NCI-H1092 (cell line): ENCODE results near the gene SLC2A6.

ENCODE experiments used
- DNase-seq: peaks from one replicate; lab custom pipeline; 2025; lab: John Stamatoyannopoulos, UW

Gene SLC2A6

DNA sequence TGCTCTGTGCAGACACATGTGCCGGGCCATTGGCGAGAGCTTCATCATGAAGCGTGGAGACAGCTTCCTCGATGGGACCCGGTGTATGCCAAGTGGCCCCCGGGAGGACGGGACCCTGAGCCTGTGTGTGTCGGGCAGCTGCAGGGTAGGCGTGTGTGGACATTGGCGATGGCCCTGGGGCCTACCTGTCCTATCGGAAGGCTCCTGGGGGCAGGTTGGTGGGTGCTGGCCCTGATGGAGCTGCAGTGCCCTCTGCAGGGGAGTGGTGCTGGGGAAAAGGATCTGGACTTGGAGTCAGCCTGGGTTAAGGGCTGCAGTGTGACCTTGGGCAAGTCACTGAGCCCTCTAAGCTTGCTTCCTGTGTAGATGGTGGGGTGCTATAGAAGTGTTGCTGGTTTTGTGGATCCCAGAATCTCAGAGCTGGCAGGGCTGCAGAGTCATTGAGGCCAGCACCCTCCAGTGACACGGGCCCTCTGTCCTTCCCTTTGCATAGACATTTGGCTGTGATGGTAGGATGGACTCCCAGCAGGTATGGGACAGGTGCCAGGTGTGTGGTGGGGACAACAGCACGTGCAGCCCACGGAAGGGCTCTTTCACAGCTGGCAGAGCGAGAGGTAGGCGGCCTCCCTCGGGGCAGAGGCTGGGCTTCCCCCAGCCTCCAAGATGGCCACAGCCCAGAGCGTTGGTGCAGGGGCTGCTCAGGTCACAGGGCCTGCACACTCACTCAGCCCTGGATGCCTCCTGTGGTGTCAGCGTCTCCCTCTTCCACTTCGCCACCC, 41.0 kb downstream of the SLC2A6 start:
- no peak for DNase-seq

DNA sequence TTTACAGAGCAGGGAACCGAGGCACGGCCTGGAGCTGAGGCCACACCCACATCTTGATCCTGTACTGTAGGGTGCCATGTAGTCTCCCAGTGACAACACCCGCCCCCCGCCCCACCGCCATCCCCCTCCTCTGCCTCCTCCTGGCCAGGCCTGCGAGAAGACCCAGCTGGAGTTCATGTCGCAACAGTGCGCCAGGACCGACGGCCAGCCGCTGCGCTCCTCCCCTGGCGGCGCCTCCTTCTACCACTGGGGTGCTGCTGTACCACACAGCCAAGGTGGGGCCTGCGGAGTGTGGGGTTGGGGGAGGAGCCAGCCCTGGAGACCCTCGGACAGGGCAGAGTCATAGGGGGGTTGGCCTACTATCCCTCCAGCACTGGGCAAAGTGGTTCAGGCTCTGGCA, 42.2 kb downstream of the SLC2A6 start:
- DNase-seq, result no peak

DNA sequence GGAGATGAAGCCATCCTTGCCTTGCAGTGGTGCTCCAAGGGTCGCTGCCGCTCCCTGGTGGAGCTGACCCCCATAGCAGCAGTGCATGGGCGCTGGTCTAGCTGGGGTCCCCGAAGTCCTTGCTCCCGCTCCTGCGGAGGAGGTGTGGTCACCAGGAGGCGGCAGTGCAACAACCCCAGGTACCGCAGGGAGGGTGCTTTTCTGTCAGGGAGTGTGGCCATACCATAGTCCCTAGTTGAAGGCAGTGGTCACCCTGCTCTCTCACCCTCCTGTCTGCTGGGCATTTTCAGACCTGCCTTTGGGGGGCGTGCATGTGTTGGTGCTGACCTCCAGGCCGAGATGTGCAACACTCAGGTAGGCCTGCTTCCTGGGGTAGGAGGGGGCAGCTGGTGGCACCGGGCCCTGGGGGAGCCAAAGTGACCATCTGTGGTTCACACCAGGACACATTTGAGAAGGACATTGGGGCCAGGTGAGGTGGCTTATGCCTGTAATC, 45.5 kb downstream of the SLC2A6 start:
- no peak for DNase-seq

DNA sequence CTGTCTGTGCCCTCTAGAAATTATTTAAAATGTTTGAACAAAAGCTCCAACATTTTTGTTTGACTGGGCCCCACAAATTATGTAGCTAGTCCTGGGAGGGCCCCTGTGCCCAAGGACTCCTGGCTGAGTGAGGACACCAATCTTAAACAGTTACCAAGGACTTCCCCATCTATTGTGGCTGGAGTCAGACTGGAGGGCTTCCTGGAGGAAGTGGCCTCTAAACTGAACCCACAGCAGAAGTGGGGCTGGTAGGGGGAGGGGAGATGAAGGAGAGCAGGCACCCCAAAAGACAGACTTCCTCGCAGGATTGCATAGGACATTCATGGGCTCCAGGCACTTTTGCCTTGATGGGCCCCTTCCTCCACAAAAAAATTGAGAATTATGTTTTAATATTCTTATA, 48.7 kb downstream of the SLC2A6 start:
- no peak for DNase-seq

DNA sequence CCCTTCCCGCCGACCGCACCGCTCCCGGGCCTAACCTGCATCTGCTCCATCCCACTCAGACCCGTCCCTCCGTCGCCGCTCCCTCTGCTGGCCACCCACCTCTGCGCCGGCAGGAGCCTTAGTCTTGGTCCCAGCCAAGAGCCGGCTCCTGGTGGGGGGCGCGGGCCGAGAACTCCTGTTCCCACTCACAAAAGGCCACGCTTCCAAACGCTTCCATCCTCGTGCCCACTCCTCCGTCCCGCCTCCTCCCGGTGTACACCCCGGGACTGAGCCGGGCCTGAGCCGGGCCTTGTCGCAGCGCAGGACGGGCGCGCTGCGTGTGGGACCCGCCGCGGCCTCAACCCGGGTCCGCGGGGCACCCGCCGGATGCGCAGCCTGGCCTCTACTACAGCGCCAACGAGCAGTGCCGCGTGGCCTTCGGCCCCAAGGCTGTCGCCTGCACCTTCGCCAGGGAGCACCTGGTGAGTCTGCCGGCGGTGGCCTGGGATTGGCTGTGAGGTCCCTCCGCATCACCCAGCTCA, 49.2 kb downstream of the SLC2A6 start:
- DNase-seq, result no peak

DNA sequence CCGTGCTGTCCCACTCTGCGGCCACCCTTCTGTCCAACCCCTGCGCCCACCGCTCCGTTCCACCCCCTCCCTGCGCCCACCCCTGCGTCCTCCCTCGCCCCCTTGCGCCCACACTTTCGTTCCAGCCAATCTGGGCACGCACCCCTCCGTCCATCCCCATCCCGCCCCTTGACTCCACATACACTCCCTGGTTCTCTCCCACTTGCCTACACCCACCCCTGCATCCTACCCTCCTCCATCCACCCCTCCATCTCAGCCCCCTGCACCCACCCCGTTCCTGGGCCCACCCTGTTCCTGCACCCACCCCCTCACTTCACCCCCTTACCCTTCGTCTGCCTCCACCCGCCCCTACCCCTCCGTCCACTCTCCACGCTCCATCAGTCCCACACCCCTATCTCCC, 49.7 kb downstream of the SLC2A6 start:
- DNase-seq, result no peak

DNA sequence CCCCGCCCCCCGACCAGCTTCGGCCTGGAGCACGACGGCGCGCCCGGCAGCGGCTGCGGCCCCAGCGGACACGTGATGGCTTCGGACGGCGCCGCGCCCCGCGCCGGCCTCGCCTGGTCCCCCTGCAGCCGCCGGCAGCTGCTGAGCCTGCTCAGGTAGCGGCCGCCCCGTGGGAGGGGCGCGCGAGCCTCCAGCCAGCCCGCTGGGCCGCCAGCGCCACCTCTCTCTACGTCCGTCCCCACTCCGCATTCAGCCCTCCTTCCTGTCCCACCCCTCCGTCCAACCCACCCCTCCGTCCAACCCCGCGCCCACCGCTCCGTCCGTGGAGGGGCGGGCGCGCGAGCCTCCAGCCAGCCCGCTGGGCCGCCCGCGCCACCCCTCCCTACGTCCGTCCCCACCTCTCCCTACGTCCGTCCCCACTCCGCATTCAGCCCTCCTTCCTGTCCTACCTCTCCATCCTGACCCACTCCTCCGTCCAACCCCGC, 50.2 kb downstream of the SLC2A6 start:
- no peak for DNase-seq

DNA sequence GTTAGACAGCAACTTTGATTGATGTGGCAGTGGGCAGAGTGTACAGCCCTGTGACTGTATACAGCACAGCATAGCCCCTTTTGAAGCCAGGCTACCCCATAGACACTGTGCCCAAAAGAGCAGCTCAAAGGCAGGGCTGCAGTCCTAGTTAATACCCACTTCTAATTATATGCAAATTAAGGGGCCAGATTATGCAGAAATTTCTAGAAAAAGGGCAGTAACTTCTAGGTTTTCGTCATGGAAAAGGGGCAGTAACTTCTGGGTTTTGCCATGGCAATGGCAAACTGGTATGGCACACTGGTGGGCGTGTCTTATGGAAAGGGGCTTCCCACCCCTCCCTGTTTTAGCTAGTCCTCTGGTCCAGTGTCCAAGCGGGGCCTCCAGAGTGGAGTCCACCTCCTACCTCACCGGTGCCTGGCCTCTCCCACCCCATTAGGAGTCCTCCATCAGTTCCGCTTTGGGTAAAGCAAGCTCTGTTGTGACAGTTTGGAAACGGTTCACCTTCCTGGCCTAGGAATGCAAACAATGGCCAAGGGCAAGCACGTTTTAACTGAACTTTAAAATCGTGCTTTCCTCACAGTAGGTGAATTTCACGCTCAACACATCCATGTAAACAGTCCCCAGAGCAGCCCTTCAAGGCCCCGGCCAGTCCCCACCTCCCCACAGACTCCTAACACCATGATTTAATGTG, 51.1 kb downstream of the SLC2A6 start:
- DNase-seq, result no peak

DNA sequence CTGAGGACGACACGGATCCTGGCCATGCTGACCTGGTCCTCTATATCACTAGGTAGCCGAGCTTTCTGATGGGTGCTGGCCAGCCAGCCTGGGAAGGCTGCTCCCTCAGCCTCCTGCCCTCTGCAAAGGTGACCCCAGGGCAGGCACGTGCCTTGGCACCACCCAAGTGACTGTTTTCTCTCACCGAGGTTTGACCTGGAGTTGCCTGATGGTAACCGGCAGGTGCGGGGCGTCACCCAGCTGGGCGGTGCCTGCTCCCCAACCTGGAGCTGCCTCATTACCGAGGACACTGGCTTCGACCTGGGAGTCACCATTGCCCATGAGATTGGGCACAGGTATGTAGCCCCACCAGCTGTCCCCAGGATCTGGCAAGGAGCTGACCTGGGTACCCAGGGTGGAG, 52.9 kb downstream of the SLC2A6 start:
- no peak for DNase-seq

DNA sequence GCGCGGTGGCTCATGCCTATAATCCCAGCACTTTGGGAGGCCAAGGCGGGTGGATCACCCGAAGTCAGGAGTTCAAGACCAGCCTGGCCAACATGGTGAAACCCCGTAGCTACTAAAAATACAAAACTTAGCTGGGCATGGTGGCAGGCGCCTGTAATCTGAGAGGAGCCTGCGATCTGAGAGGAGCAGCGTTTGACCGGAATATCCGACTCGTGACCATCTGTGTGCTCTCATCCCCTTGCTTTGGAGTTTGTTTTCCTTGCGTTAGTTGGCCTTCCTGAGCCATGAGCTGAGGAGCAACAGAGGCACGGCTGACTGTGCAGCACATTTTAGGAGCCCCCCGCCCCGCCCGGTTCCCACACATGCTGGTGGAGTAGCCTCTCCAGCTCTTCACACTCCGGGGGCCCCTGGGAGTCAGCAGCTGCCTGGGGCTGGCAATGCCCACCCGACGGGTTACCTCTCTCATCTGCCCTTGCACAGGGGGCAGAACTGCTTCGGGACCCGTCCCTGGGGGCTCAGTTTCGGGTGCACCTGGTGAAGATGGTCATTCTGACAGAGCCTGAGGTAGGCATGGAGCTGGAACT, 53.8 kb downstream of the SLC2A6 start:
- no peak for DNase-seq

DNA sequence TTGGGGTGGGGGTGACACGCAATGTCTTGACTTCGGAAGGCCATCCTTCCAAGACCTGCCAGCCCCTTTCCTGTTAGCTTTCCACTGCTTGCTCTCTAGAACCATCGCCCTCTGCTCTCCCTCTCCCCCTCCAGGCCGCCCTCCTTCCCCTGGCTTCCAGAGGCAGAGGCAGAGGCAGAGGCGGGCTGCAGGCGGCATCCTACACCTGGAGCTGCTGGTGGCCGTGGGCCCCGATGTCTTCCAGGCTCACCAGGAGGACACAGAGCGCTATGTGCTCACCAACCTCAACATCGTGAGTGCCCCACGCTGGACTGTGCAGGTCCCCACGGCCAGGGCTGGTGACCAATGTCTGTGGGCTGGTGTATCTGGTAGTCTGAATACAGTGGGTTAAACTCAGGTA, 54.7 kb downstream of the SLC2A6 start:
- no peak for DNase-seq

DNA sequence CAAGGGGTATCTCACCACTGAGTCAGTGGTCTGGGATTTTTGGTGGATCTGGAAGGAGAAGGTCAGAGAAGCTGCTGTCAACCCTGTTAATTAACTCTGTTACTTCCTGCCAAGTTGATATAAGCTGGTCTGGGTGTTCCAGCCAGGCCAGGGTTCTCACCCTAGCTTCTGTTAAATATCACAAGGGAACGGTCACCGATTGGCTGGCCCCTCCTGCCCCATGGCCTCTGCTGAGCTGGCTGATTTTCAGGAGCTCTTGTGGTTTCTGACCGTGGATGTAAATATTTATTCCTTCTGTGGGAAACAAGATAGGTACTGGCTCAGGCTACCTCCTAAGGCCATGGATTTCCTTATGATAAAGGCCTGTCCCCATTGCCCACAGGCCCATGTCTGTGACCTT, 55.7 kb downstream of the SLC2A6 start:
- no peak for DNase-seq

DNA sequence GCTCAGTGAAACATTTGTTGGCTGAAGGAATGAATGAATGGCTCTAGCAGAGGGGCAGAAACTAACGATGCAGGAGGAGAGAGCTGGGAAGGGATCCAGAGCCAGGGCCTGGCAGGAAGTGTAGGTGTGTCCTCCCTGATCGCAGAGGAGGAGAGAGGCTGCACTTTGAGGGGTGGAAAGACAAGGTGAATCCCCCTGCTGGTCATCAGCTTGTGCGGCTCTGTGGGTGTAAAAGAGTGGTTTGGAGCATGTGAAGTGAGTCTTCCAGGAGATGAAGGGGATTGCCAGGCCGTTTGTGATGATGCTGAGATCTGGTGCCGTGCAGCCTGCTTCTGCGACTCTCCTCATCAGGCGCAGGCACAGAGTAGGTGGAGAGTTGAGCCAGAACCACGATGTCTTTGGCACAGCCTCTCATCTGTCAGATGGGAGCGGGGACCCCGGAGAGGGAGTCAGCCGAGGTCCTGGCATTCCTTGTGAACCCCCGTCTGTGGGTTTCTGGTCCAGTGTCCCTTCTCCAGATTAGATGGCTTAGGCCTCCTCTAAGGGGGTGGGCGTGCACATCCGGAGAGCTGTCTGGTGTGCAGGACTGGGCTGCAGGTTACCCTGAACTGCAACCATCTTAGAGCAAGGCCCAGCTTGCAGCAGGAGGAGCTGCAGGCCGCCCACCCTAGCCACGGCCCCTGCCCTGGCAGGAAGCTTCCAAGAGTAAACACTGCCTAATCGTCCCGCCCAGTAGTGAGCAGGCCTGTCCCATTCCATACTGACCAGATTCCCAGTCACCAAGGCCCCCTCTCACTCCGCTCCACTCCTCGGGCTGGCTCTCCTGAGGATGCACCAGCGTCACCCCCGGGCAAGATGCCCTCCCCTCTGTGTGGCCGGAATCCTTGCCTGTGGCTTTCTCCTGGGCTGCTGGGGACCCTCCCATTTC, 57.0 kb downstream of the SLC2A6 start, which contains the start of gene ADAMTS13:
Gene ADAMTS13 (plus strand): TSS at position 753 of the 928 bp plus-strand sequence. CDS start 77 bp downstream, at position 830.
- no peak for DNase-seq
